ENCODE measurements around the gene TTC22.

TTC22 gene

GRCh38 chr1:54751426-54751825 lies 49.7 kb downstream of the TTC22 start:
- no peak for DNase-seq (ENCODE audit: low spot score)

GRCh38 chr1:54750596-54750995 lies 50.5 kb downstream of the TTC22 start:
- no peak for DNase-seq (ENCODE audit: low spot score)

DNA sequence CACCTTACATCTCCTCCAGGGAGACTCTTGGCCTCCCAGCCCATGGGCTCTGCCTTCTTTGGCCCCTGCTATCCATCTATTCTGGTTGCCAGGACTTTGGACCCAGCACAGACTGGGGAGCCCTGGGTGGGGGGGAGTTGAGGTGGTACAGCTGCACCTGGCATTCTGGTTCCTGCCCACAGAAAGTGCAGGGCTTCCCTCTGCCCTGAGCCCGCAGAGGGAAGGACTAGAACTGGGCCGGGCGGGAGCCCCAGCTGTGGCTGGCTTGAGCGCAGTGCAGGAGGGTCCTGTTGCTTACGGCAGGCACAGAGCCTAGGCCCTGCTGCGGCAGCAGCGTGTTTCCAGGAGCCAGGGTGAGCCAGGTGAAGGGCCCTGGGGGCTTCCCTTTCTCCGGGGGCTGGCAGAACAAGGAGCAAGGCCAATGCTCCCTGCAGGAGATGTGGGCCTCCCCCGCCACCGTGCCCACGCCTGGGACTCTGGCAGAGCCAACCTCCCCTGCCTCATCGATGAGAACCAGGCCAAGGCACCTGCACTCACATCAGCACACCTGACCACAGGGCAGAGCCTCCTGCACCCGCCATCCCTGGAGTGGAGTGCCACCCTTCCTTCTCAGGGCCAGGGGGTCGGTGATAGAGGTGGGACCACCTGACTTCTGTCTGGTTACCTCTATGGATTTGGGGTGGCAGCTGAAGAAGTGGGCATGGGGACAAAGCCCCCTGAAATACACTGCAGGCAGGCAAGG lies 52.9 kb downstream of the TTC22 start:
- DNase-seq (ENCODE audit: low spot score) = no peak

DNA sequence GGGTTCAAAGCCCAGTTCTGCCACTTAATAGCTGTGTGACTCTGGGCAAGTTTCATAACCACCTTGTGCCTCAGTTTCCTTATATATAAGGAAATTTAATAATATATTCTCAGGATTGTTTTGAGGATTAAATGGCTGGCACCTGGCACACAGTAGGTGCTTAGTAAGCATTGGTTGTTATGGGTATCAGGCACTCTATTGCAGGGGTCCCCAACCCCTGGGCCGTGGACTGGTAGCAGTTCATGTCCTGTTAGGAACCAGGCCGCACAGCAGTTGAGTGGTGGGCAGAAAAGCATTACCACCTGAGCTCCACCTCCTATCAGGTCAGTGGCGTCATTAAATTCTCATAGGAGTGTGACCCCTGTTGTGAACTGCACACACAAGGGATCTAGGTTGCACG lies 55.3 kb downstream of the TTC22 start:
- DNase-seq (ENCODE audit: low spot score) = no peak

- no peak for DNase-seq (ENCODE audit: low spot score)
Observed at GRCh38 chr1:54745274-54745673, 55.8 kb downstream of the TTC22 start.

DNA sequence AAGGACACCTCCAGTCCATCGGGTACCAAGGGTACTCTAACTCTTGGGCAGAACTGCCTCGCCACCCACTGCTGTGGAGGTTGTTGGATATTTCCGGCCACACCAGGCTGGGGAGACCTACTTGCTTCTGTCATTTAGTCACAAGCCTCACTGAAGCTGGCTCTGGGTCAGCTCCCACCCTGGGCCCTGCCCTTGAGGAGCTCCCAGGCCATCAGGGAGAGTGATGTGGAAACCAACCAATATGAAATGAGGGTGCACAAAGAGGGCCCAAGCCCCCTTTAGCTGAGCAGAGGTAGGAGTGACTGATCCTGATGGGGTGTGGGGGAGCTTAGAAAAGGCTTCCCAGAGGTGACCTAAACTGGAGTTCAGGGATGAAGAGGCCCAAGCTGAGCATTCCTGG lies 56.4 kb downstream of the TTC22 start:
- no peak for DNase-seq (ENCODE audit: low spot score)

GRCh38 chr1:54743416-54744226 lies 57.5 kb downstream of the TTC22 start:
- no peak for DNase-seq (ENCODE audit: low spot score)

- DNase-seq (ENCODE audit: low spot score) = no peak
Observed at GRCh38 chr1:54742282-54742681, 58.8 kb downstream of the TTC22 start.

DNA sequence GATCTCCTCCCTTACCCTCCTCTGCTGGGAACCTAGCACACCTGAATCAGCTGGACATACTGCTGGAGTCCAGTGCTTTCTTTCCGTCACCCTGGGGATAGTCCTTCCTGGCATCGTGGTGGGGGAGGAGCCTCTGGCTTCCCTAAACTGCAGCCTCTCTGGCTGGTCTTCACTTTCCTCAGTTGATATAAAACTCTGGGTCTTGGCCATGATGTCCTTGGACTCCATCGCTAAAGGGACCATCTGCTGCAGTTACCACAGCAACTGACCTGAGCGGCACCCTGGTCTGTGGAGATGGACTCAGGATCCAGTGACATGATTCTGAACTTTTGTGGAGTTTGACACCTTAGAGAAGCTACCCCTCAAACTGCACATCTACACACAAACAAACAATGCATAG lies 59.6 kb downstream of the TTC22 start:
- DNase-seq (ENCODE audit: low spot score) = no peak

DNA sequence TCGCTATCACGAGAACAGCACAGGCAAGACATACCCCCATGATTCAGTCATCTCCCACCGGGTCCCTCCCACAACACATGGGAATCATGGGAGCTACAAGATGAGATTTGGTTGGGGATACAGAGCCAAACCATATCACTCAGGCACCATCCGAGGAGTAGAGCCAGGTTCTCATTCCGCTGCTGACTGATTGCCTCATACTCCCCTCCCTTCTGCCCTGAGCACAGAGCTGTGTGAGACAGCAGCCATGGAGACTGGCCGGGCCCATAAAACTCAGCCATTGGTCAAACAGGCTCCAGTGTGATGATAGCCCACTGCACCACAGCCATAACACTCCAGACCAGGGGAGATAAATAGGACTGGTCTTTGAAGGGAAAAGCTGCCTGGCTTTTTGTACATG lies 62.9 kb downstream of the TTC22 start:
- DNase-seq (ENCODE audit: low spot score) = no peak

- DNase-seq (ENCODE audit: low spot score) = no peak
Observed at GRCh38 chr1:54736685-54737084, 64.4 kb downstream of the TTC22 start.

Data from CD4-positive, alpha-beta T cell treated with Interleukin-15 for 4 hours (primary cell).